ENCODE results near the gene UBE2L3.
"Not testable (repeated sequence)": the region's sequence is repeated elsewhere in the genome, so short reads cannot be mapped to it uniquely, and the experiment has no call there.

UBE2L3 gene

DNA sequence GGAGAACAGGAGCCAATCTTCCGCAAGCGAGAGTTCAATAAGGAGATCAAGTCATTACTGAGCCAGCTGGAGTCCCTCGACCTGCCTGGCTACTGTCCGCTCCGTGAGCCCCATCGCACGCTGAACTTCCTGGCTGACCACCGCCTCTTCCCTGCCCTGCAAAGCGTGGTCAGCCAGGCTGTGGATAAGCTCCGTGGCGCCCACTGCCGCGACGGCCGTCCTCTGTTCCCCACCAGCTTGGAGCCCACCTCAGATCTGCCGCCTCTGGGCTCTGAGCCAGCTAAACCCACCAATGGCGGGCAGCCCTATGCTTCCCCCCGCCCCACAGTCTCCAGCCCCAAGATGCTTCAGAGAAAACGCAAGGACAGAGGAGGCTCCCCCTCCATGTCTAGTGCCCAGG lies 67.3 kb downstream of the UBE2L3 start:
- H3K4me3 ChIP-seq (ENCODE audit: control insufficient read depth, low read depth, low read length) = no peak overlapping the region
- no peak for DNase-seq (ENCODE audit: low read depth)

DNA sequence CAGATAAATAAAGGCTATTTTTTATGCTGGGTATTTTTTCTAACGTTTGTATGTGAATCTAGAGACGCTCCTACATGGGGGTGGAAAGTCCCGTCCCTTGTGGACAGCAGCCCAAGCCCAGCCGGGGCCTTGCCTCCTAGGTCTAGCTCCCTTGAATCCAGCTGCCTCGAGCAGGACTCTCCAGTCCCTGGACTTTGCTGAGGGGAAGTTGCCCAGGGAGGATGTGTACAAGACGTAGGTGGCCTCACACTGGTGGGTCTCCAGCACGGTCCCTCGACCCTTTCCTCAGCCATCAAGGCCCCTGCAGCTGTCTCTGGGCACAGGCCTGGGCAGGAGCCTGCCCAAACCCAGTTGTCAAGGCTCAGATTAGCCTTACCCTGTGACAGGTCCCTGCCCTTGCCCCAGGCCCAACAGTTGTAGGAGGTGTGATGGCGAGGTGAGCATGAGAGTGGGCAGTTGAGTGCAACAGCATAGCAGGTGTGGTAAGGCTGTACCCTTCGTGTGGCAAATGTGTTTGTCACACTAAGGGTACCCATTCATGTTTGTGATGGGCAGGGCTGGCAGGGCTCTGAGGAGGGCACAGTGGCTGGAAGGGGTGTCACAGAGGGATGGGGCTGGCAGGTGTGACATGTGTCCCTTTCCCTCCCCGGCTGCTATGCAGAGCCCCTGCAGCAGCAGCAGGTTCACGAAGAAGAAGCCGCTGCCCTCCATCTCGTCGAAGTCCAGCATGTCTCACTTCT lies 68.4 kb downstream of the UBE2L3 start:
- H3K4me3 ChIP-seq (ENCODE audit: control insufficient read depth, low read depth, low read length) = no peak overlapping the region
- no peak for DNase-seq (ENCODE audit: low read depth)
- TF ChIP-seq, protein P1, sequence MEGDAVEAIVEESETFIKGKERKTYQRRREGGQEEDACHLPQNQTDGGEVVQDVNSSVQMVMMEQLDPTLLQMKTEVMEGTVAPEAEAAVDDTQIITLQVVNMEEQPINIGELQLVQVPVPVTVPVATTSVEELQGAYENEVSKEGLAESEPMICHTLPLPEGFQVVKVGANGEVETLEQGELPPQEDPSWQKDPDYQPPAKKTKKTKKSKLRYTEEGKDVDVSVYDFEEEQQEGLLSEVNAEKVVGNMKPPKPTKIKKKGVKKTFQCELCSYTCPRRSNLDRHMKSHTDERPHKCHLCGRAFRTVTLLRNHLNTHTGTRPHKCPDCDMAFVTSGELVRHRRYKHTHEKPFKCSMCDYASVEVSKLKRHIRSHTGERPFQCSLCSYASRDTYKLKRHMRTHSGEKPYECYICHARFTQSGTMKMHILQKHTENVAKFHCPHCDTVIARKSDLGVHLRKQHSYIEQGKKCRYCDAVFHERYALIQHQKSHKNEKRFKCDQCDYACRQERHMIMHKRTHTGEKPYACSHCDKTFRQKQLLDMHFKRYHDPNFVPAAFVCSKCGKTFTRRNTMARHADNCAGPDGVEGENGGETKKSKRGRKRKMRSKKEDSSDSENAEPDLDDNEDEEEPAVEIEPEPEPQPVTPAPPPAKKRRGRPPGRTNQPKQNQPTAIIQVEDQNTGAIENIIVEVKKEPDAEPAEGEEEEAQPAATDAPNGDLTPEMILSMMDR (IDR thresholded peaks at IDR 0.05; ENCODE audit: control insufficient read depth, insufficient read depth, low read depth, low read length, missing control alignments) = no peak

More for the DNA sequence above, 67.3 kb downstream of the UBE2L3 start:
- TF ChIP-seq, protein P1 (IDR thresholded peaks at IDR 0.05; ENCODE audit: control insufficient read depth, insufficient read depth, low read depth, low read length, missing control alignments) = no peak

DNA sequence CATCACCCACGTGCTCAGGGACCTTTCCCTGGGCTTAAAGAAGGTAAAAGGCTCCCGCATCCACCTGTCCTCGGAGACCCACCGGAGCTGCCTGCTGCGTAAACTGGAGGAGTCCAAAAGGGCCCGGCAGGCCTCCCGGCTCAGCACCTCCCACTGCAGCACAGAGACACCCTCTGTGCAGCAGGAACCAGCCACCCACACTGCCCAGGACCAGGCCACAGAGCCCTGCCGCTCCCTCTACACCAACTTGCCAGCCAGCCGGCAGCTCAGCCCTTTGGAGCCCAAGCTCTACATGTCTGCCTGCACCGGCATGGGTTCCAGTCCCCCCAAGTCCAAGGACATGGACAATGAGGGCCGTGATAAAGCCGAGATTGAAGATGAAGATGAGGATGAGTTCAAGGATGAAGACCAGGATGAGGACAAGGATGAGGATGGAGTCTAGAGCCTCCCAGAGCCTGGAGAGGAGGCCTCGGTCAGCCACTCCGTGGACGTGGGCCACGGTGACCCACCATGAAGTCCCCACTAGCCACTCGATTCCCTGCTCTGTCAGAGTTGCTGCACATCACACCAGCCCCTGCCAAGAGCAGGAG lies 69.2 kb downstream of the UBE2L3 start:
- TF ChIP-seq, protein P1 (IDR thresholded peaks at IDR 0.05; ENCODE audit: control insufficient read depth, insufficient read depth, low read depth, low read length, missing control alignments) = no peak
- no peak for DNase-seq (ENCODE audit: low read depth)
- no peak overlapping the region for H3K4me3 ChIP-seq (ENCODE audit: control insufficient read depth, low read depth, low read length)

DNA sequence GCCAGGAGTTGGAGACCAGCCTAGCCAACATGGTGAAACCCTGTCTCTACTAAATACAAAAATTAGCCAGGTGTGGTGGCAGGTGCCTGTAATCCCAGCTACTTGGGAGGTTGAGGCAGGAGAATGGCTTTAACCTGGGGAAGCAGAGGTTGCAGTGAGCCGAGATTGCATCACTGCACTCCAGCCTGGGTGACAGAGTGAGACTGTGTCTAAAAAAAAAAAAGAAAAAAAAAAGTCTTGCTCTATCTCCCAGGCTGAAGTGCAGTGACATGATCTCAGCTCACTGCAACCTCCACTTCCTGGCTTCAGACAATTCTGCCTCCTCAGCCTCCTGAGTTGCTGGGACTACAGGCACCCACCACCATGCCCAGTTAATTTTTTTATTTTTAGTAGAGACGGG lies 69.9 kb downstream of the UBE2L3 start:
- DNase-seq (ENCODE audit: low read depth) = not testable (repeated sequence)

DNA sequence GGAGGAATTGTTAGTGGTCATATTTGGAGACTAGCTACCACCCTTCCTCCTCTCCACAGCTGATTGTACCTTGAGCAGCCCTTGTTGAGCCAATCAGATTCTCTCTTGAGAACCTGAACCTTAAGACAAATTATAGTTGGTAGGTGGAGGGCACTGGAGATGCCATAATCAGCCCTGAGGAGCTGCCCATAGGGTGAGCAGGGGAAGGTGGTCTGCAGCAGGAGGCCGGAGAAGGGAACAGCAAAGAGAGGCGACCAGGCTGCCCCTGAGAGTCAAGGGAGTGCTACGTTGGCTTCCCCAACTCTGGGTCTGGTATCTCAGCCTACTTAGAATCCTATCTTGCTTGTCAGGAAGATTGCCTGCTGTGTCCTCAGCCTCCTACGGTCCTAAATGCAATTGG lies 71.8 kb downstream of the UBE2L3 start:
- TF ChIP-seq, protein P1 (IDR thresholded peaks at IDR 0.05; ENCODE audit: control insufficient read depth, insufficient read depth, low read depth, low read length, missing control alignments) = no peak
- no peak for DNase-seq (ENCODE audit: low read depth)
- H3K4me3 ChIP-seq (ENCODE audit: control insufficient read depth, low read depth, low read length) = no peak overlapping the region

More for the DNA sequence above, 69.9 kb downstream of the UBE2L3 start:
- not testable (repeated sequence) for H3K4me3 ChIP-seq (ENCODE audit: control insufficient read depth, low read depth, low read length)

DNA sequence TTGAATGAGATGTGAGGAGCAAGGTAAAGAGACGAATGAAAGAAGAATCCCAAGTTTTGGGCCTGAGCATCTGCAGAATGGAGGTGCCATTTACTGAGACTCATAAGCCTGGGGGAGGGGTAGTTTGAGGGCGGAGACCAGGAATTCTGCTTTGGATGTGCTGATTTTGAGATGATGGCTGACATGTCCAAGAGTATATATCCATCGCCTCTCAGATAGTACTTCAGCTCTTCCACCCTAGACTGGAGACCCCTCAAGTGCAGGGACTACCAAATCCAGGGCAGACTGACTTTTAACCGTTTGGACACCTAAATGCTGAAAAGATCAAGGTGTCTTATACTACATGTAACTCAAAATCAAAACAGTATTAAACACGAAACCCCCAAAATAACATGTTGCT lies 73.3 kb downstream of the UBE2L3 start:
- DNase-seq (ENCODE audit: low read depth) = no peak
- no peak overlapping the region for H3K4me3 ChIP-seq (ENCODE audit: control insufficient read depth, low read depth, low read length)
- TF ChIP-seq, protein P1 (IDR thresholded peaks at IDR 0.05; ENCODE audit: control insufficient read depth, insufficient read depth, low read depth, low read length, missing control alignments) = no peak

DNA sequence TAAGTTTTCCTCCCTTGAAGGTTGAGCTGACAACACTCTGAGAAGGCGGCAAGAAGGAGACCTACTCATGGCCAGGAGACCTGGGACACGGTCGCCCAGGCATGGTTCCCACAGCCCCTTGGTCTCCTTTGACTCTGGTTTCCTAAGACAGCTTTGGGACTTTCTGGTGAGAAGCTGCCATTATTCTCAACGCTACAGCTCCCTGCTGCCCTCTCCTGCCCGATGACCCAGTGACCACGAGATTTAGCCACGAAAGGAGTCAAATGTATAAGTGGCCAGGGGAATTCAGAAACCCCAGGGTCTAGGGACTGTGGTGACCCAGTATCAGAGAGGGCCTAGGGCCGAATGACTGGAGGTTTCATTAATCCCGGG lies 73.9 kb downstream of the UBE2L3 start:
- DNase-seq (ENCODE audit: low read depth) = no peak
- H3K4me3 ChIP-seq (ENCODE audit: control insufficient read depth, low read depth, low read length) = peak overlapping the region; percentile 56
- TF ChIP-seq, protein P1 (IDR thresholded peaks at IDR 0.05; ENCODE audit: control insufficient read depth, insufficient read depth, low read depth, low read length, missing control alignments) = peak; percentile 66

All from AG09309 (cell line).